ENCODE results near the gene NKD2. TPM values are rescaled to one million over a fixed set of nuclear protein-coding genes. Genes with fewer than 3 reads are reported as not detected.

Gene NKD2
- total RNA-seq, 4 donors from 2014 or later, result 0.78 to 3.2 (median 1.6) TPM

DNA sequence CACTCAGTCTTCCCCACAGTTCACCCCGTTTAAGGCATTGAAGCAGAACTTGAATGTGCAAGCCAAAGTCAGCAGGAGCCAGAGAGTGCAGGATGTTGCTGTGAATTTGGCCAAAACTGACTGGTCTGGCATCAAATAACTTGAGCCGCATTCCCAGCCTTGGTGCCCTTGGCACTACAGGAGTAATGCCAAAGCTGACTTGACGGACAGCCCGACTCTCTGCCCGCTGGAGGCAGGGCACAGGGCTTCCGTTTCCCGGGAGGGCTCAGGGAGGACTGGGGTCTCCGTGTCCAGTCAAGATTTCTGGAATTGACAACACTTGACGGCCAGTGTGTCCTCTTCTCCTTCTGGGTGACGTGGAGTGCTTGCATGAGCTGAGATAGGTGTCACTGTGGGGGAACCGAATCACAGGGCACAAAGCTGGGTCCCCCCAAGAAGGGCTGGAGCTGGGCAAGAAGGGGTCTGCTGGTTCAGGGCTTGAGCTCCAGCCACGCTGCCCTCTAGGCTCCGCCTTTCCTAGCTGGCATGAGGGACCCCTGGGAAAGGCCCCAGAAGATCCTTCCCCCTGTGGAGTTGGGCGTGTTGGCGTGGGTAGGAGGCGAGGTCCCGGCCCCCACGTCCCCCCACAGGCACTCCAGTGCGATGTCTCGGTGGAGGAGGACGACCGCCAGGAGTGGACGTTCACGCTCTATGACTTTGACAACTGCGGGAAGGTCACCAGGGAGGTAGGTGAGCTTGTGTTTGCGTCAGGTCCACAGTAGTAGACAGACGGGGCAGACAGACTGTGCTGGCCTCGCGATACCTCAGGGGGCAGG, 25.2 kb downstream of the NKD2 start:
- H3K27ac ChIP-seq, result no peak overlapping the region
- no peak for DNase-seq
- H3K9me3 ChIP-seq, result no peaks in the 10 kb centered on the region
- no peaks in the 10 kb centered on the region for H3K27me3 ChIP-seq
- TF ChIP-seq, protein P1, sequence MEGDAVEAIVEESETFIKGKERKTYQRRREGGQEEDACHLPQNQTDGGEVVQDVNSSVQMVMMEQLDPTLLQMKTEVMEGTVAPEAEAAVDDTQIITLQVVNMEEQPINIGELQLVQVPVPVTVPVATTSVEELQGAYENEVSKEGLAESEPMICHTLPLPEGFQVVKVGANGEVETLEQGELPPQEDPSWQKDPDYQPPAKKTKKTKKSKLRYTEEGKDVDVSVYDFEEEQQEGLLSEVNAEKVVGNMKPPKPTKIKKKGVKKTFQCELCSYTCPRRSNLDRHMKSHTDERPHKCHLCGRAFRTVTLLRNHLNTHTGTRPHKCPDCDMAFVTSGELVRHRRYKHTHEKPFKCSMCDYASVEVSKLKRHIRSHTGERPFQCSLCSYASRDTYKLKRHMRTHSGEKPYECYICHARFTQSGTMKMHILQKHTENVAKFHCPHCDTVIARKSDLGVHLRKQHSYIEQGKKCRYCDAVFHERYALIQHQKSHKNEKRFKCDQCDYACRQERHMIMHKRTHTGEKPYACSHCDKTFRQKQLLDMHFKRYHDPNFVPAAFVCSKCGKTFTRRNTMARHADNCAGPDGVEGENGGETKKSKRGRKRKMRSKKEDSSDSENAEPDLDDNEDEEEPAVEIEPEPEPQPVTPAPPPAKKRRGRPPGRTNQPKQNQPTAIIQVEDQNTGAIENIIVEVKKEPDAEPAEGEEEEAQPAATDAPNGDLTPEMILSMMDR (IDR thresholded peaks at IDR 0.05), result no peak
- TF ChIP-seq POLR2A (IDR thresholded peaks at IDR 0.05), result no peak
- H3K36me3 ChIP-seq, result no peaks in the 10 kb centered on the region
- H3K4me3 ChIP-seq (replicated peaks in 1 of 3), result no peak overlapping the region
- intact Hi-C loops (cut with DNase I), result no loop called here
- WGBS, 2 donors, result 73 to 82% methylated on average over 10 to 23 of the region's 29 CpGs
- no peaks in the 10 kb centered on the region for H3K4me1 ChIP-seq

DNA sequence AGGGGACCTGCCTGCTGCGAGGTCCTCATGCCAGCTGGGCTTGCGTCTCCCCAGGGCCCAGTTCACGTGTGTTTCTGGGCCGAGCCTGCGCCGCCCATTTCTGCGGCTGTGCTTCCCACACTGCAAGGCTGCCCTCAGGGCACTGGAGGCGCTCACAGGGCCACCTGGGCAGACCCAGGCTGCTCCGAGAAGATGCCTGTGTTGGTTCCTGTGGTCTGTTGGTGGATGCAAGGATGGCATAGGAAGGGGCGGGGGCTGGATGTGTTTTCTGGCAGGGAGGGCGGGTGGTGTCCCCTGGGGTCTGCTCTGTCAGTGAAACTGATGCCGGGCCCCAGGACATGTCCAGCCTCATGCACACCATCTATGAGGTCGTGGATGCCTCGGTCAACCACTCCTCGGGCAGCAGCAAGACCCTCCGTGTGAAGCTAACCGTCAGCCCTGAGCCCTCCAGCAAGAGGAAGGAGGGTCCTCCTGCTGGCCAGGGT, 25.9 kb downstream of the NKD2 start:
- no peak for DNase-seq

DNA sequence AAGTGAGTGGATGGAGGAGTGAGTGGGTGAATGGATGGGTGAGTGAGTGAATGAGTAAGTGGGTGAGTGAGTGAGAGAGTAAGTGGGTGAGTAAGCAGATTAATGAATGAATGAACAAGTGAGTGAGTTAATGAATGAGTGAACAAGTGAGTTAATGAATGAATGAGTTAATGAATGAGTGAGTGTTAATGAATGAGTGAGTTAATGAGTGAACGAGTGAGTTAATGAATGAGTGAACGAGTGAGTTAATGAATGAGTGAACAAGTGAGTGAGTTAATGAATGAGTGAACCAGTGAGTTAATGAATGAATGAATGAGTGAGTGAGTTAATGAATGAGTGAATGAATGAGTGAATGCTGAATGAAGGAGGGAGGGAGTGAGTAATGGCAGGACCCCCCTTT, 26.4 kb downstream of the NKD2 start:
- 90 to 95% methylated on average over 2 of the region's 2 CpGs for WGBS, 2 donors
- TF ChIP-seq POLR2A (IDR thresholded peaks at IDR 0.05), result no peak
- TF ChIP-seq, protein P1 (IDR thresholded peaks at IDR 0.05), result no peak
- H3K4me1 ChIP-seq, result no peaks in the 10 kb centered on the region
- no peaks in the 10 kb centered on the region for H3K9me3 ChIP-seq
- no peak overlapping the region for H3K27ac ChIP-seq
- no peak overlapping the region for H3K4me3 ChIP-seq (replicated peaks in 1 of 3)
- no peaks in the 10 kb centered on the region for H3K36me3 ChIP-seq
- intact Hi-C loops (cut with DNase I), result no loop called here
- no peak for DNase-seq
- H3K27me3 ChIP-seq, result no peaks in the 10 kb centered on the region

More for the DNA sequence above, 25.9 kb downstream of the NKD2 start:
- Histone ChIP-seq H3K27me3 (no peaks in the 10 kb centered on the region), H3K9me3 (no peaks in the 10 kb centered on the region), H3K27ac (no peak overlapping the region), H3K36me3 (no peaks in the 10 kb centered on the region), H3K4me3 (replicated peaks in 1 of 3) (no peak overlapping the region), H3K4me1 (no peaks in the 10 kb centered on the region)
- WGBS, 2 donors, result 91 to 92% methylated on average over 13 to 17 of the region's 17 CpGs
- intact Hi-C loops (cut with DNase I), result no loop called here
- TF ChIP-seq, protein P1 (IDR thresholded peaks at IDR 0.05), result no peak
- TF ChIP-seq POLR2A (IDR thresholded peaks at IDR 0.05), result no peak

DNA sequence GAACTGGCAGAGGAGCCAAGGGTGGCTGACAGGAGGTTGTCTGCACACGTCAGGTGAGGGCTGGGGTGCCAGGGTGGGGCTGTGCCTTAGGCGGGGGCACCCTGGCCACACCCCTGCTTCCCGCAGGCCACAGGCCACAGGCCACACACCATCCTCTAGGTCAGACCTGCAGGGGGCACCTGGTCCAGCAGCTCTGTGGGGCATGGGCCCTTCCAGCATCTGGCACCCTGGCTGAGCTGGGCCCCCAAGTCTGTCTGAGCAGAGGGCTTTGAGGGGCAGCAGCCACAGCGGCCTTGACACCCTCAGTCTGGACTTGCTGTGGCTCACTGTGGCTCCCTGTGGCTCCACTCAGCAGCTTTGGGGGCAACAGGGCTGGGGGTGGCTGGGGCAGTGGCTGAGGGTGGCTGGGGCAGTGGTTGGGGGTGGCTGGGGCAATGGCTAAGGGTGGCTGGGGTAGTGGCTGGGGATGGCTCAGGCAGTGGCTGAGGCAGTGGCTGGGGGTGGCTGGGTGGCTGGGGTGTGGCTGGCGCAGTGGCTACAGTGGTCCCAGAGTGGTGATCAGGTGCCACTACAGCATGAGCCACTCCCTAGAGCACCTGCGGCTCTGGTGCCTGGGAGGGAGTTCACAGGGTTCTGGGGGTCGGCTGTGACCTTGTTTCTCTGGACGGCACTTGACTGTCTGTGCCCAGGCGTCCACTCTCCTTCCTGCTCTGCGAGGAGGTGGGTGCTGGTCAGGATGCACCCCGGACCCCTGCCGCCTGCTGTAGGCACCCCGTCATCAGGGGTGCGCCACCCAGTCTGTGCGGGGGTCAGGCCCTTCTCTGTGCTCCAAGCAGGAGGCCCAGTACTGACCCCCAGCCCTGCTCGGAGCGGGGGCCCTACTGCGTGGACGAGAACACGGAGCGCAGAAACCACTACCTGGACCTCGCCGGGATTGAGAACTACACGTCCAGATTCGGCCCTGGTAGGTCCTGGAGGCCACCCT, 27.1 kb downstream of the NKD2 start:
- DNase-seq, result no peak
- Histone ChIP-seq H3K4me1 (no peaks in the 10 kb centered on the region), H3K27me3 (no peaks in the 10 kb centered on the region), H3K9me3 (no peaks in the 10 kb centered on the region), H3K36me3 (no peaks in the 10 kb centered on the region), H3K4me3 (replicated peaks in 1 of 3) (no peak overlapping the region), H3K27ac (no peak overlapping the region)
- no peak for TF ChIP-seq POLR2A (IDR thresholded peaks at IDR 0.05)
- TF ChIP-seq, protein P1 (IDR thresholded peaks at IDR 0.05), result no peak
- intact Hi-C loops (cut with DNase I), result no loop called here
- WGBS, 2 donors, result 88 to 93% methylated on average over 9 to 21 of the region's 25 CpGs
